WTC11 (cell line): Measurements from ENCODE around the gene EVC2. TPM values are rescaled to one million over a fixed set of nuclear protein-coding genes. Genes with fewer than 3 reads are reported as not detected.

ENCODE experiments used
- ATAC-seq: fragments of 200-7000 bp; cut with Tn5 transposase; 2 replicates; pipeline ENCODE4 v1.10.0; 2021; ENCODE audit warnings: mild to moderate bottlenecking, moderate library complexity
- CTCF ChIA-PET: fragments of 300-600 bp; sonication (Branson Sonifier 250); formaldehyde crosslinking; loops from one replicate; lab custom pipeline; 2021; ENCODE audit warnings: antibody characterized with exemption; lab: Charles Lee
- POLR2A ChIA-PET: fragments of 350-600 bp; sonication (Branson Sonifier 250); formaldehyde crosslinking; loops from one replicate; lab custom pipeline; 2021; ENCODE audit warnings: antibody characterized with exemption; lab: Charles Lee
- DNase-seq: peaks from one replicate; pipeline ENCODE4 v3.0.0; 2021; ENCODE audit warnings: low spot score
- H3K27ac Mint-ChIP-seq: 2 replicates; pipeline ENCODE4 v1.8.0; 2021; ENCODE audit warnings: mixed read lengths
- H3K27me3 Mint-ChIP-seq: 2 replicates; pipeline ENCODE4 v1.8.0; 2021; ENCODE audit warnings: low read depth, mild to moderate bottlenecking, moderate library complexity, mixed read lengths
- H3K36me3 Mint-ChIP-seq: 2 replicates; pipeline ENCODE4 v1.8.0; 2021; ENCODE audit warnings: mixed read lengths
- H3K4me1 Mint-ChIP-seq: 2 replicates; pipeline ENCODE4 v1.8.0; 2022; ENCODE audit warnings: mixed read lengths
- H3K4me3 Mint-ChIP-seq: 2 replicates; pipeline ENCODE4 v1.8.0; 2021; ENCODE audit warnings: mild to moderate bottlenecking, moderate library complexity, mixed read lengths
- H3K9me3 Mint-ChIP-seq: 2 replicates; pipeline ENCODE4 v1.8.0; 2021; ENCODE audit warnings: mixed read lengths
- ARID4B ChIP-seq: sonication (generic); formaldehyde crosslinking; IDR thresholded peaks from 2 replicates; pipeline ENCODE4 v1.8.0; 2023; ENCODE audit warnings: missing genetic modification reagents, mild to moderate bottlenecking, borderline replicate concordance
- ATF1 ChIP-seq: sonication (generic); formaldehyde crosslinking; IDR thresholded peaks from 2 replicates; pipeline ENCODE4 v1.8.1; 2023; ENCODE audit warnings: mild to moderate bottlenecking, moderate library complexity, missing genetic modification reagents
- ATF3 ChIP-seq: sonication (generic); formaldehyde crosslinking; conservative IDR thresholded peaks from 2 replicates; pipeline ENCODE4 v1.8.1; 2022; ENCODE audit warnings: mild to moderate bottlenecking, missing genetic modification reagents
- CBFB ChIP-seq: sonication (generic); formaldehyde crosslinking; IDR thresholded peaks from 2 replicates; pipeline ENCODE4 v1.8.1; 2022; ENCODE audit warnings: mild to moderate bottlenecking, low read depth, missing genetic modification reagents
- ELF4 ChIP-seq: sonication (generic); formaldehyde crosslinking; IDR thresholded peaks from 2 replicates; pipeline ENCODE4 v1.8.1; 2022; ENCODE audit warnings: low read depth, mild to moderate bottlenecking, moderate library complexity, missing genetic modification reagents
- FOXP1 ChIP-seq: sonication (generic); formaldehyde crosslinking; IDR thresholded peaks from 2 replicates; pipeline ENCODE4 v1.8.0; 2022; ENCODE audit warnings: missing genetic modification reagents, mild to moderate bottlenecking, moderate library complexity, borderline replicate concordance
- JAZF1 ChIP-seq: fragments of 250-450 bp; sonication (Bioruptor Pico); IDR thresholded peaks from 2 replicates; pipeline ENCODE4 v1.9.0; 2021; ENCODE audit warnings: moderate library complexity, mild to moderate bottlenecking, inconsistent platforms
- KAT7 ChIP-seq: sonication (generic); formaldehyde crosslinking; IDR thresholded peaks from 2 replicates; pipeline ENCODE4 v1.8.1; 2023; ENCODE audit warnings: missing genetic modification reagents, mild to moderate bottlenecking, borderline replicate concordance
- TCF7 ChIP-seq: sonication (generic); formaldehyde crosslinking; IDR thresholded peaks from 2 replicates; pipeline ENCODE4 v1.8.0; 2022; ENCODE audit warnings: mild to moderate bottlenecking, low read depth, missing genetic modification reagents, moderate library complexity
- USF2 ChIP-seq: sonication (generic); formaldehyde crosslinking; IDR thresholded peaks from 2 replicates; pipeline ENCODE4 v1.8.1; 2023; ENCODE audit warnings: mild to moderate bottlenecking, missing genetic modification reagents, moderate library complexity
- ZNF396 ChIP-seq: fragments of 250-450 bp; sonication (Bioruptor Pico); IDR thresholded peaks from 2 replicates; pipeline ENCODE4 v1.8.0; 2021; ENCODE audit warnings: mild to moderate bottlenecking, moderate library complexity, borderline replicate concordance
- ZNF532 ChIP-seq: fragments of 250-450 bp; sonication (Bioruptor Pico); IDR thresholded peaks from 2 replicates; pipeline ENCODE4 v1.9.0; 2021; ENCODE audit warnings: mild to moderate bottlenecking, borderline replicate concordance
- total RNA-seq: library from RNA; stranded (reverse); gene quantifications from 3 replicates; pipeline ENCODE4 v1.2.3, GENCODE V29; 2021

Gene EVC2
- total RNA-seq, 1 experiment from 2014 or later: 4.8 TPM

GRCh38 chr4:5720980-5721379, 12.6 kb upstream of the EVC2 start:
- no peak for DNase-seq
- TF ChIP-seq CBFB (CRISPR knock-in tag) (no peak), ZNF532 (CRISPR knock-in tag) (no peak), ATF3 (CRISPR knock-in tag) (no peak), KAT7 (CRISPR knock-in tag) (no peak), ELF4 (no peak), FOXP1 (no peak)
- Mint-ChIP-seq H3K9me3 (no peaks in the 10 kb centered on the region), H3K27ac (no peak overlapping the region), H3K27me3 (no peaks in the 10 kb centered on the region), H3K36me3 (peaks cover 18% of the 10 kb centered on the region), H3K4me1 (peaks cover 5% of the 10 kb centered on the region), H3K4me3 (no peak overlapping the region)
- ATAC-seq: no peak
- ChIA-PET POLR2A (no interaction called here), CTCF (no interaction called here)

- POLR2A ChIA-PET: no interaction called here
- no peak overlapping the region for H3K4me3 Mint-ChIP-seq
- peaks cover 2% of the 10 kb centered on the region for H3K9me3 Mint-ChIP-seq
- H3K4me1 Mint-ChIP-seq: peaks cover 5% of the 10 kb centered on the region
- TF ChIP-seq ZNF396: no peak
- TF ChIP-seq JAZF1: no peak
- no peak for TF ChIP-seq ATF1 (CRISPR knock-in tag)
- TF ChIP-seq TCF7: no peak
- TF ChIP-seq ZNF532 (CRISPR knock-in tag): no peak
- no peak for TF ChIP-seq USF2
- no peak for TF ChIP-seq ARID4B
- CTCF ChIA-PET: no interaction called here
- ATAC-seq (no peak), DNase-seq (no peak)
- H3K36me3 Mint-ChIP-seq: peaks cover 13% of the 10 kb centered on the region
- no peak overlapping the region for H3K27ac Mint-ChIP-seq
- peaks cover 2% of the 10 kb centered on the region; the same call in 1 of the 2 replicates for H3K27me3 Mint-ChIP-seq
These were observed 11.9 kb upstream of the EVC2 start for GRCh38 chr4:5720157-5720850.
